NCI-H2107 (cell line): Measurements from ENCODE around the gene PASK.

Source experiments
- DNase-seq: peaks from one replicate; lab custom pipeline; 2025; lab: John Stamatoyannopoulos, UW

The PASK gene

DNA sequence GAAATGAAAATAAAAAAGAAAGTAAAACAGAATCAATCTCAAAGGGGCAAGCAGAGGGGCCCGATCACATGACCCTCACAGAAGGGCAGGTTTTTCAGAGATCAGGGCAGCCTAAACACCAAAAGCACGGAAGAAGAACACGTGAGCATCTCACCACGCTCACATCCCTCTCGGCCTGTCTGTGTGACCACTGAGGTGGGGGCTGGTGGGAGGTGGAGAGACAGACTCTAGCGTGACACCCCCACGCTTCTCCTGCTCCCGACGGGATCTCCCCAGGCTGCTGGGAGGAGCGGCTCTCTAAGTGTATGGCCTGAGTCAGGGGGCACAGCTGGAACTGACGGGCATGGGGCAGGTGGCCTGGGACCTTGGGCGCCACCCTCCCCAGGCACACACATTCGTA, 23.6 kb downstream of the PASK start:
- no peak for DNase-seq

- no peak for DNase-seq
Measured at GRCh38 chr2:241123816-241124536, 25.3 kb downstream of the PASK start.

DNA sequence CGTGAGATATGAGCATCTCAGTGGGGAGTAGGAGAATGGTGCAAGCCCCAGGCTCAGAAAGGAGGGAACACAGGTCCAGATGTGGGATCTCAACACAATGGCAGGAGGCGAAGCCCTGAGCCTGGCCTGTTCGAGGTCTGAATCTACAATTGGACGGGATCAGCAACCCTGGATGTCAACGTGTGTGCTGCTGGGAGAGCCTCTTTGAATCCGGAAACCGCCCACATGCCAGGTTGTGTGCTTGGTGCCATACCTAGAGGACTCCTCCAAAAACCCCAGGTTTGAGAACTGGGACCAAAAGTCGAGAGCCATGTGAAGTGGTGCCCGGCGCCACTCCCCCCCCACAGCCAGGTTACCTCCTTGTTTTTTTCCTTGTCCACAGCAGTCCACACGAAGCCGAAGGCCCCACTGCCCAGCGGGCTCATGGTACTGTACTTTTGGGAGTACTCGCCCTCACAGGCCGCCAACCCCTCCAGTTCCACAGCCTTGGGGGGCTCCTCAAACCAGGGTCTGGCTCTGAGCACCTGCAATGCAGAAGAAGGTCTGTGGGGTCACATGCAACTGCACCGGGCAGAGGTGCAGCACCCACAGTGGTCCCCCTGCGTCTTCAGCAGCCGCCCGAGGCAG, 26.8 kb downstream of the PASK start:
- no peak for DNase-seq

- no peak for DNase-seq
Measured at GRCh38 chr2:241121008-241121407, 28.3 kb downstream of the PASK start.

- DNase-seq, result no peak
Measured at GRCh38 chr2:241120440-241120839, 28.8 kb downstream of the PASK start.

- no peak for DNase-seq
Measured at GRCh38 chr2:241118737-241119505, 30.4 kb downstream of the PASK start.

DNA sequence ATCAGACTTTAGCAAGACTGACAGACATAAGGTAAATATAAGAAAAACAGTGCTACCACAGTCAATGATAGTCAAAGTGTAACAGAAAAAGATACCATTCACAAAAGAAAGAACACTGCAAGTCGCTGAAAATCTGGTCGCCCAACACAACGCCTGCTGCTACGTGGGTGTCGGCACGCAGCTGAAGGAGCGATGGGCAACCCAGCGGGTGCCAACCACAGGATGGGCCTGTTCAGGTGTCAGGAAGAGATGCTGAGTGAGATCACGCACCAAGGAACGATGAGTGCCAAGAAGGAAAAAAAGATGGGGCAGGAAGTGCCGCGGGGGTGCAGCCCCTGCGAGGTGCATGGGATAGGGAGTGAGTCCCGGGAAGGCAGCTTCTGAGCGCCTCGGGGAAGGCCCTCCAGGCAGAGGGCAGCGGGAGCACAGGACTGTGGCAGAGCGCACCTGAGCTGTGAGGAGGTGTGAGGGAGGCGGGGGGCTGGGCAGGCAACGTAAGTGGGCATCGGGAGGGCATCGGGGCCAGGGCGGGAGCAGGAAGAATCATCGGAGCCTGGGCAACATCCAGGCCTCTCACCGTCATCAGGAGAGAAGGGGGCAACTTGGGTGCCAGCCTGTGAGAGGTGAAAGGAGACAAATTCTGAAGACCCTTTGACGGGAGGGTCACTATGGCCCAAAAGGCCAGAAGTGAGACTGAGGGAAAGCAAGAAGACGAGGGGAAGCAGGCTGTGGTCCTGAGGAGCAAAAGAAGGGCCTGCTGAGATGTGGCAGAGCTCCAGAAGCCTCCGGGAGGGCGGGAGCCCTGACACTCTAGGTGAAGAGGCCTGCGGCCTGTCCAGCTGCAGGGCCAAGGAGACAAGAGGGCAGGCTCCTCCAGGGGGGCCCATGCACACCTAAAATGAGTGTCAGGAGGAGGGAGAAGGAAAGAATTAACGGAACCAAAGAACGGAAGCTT, 32.4 kb downstream of the PASK start:
- no peak for DNase-seq

DNA sequence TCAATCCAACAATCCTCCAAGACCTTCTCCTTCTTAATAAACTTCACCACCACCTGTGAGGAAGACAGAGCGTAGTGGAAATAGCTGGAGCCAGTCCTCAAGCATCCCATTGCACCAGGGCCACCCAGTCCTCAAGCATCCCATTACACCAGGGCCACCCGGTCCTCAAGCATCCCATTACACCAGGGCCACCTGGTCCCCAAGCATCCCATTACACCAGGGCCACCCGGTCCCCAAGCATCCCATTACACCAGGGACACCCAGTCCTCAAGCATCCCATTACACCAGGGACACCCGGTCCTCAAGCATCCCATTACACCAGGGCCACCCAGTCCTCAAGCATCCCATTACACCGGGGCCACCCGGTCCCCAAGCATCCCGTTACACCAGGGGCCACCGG, 33.9 kb downstream of the PASK start:
- no peak for DNase-seq

DNA sequence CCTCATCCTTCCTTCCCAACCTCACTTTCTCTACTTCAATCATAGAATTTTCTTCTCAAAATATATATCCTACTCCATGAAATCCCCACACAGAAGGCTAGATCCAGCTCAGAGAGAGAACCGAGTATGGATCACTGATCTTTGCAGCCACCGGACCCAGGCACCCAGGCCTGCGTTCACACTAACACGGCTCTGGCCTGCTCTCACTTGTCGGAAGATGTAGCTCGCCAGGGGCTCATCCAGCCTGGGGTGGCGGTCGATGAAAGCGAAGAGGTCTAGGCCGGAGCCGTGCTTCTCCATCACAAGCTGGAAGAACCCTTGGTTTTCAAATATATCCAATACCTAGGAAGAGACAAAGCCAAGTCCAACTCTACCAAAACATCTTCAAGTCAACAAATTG, 34.4 kb downstream of the PASK start:
- no peak for DNase-seq

- DNase-seq, result no peak
Measured at GRCh38 chr2:241112592-241112991, 36.7 kb downstream of the PASK start.

GRCh38 chr2:241112046-241112445, 37.2 kb downstream of the PASK start:
- no peak for DNase-seq

DNA sequence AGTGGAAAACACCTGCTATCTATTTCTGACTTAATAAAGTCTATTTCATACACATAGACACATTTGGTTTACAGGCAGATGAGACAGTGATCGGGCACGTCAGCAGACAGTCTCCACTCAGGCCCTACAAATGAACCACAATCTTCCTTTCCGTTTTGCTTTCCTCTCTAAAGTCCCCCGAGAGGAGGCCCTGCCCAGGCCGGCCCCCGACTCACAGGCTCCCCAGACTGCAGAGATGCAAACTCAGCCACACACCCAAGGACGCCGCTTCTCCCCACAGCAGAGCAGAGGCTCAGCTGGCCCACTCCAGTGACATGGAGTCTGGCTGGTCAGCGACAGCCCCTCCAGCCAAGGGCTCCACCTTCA, 37.8 kb downstream of the PASK start:
- DNase-seq, result no peak

DNA sequence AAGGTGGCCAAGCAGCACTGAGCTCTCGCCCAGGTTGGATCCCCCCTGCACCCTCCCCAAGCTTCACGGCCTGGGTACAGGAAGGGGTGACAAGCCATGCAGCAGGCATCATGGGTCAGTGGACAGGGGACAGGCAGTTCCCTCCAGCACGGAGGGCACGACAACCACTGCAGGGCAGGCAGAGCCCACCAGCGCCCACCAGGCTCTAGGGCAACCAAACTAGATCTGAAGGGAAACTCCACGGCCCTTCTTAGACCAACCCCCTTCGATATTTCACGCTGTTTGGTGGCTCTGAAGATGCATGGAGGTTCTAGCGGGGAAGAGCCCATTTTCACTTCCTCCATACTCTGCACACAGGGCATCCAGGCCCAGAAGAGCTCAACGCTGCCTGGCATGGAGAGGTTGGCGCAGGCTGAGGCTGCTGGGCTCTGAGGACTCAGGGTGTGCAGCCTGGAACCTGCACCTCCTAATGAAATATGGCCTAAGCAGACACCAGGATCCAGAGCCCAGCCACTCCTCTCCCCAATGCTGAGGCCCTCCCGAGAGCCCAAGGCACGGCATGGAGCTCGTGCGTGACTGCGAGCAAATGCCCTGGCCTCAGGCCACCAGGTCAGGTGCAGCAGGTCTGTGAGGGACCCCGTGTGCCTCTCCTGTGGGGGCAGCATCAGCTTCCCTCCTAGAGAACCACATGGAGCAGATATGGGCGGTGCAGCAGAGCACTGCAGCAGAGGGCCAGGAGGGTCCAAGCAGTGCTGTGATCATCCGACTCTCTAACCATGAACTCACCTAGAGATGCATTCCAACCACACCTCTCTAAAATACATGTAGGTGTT, 38.4 kb downstream of the PASK start:
- DNase-seq, result no peak

DNA sequence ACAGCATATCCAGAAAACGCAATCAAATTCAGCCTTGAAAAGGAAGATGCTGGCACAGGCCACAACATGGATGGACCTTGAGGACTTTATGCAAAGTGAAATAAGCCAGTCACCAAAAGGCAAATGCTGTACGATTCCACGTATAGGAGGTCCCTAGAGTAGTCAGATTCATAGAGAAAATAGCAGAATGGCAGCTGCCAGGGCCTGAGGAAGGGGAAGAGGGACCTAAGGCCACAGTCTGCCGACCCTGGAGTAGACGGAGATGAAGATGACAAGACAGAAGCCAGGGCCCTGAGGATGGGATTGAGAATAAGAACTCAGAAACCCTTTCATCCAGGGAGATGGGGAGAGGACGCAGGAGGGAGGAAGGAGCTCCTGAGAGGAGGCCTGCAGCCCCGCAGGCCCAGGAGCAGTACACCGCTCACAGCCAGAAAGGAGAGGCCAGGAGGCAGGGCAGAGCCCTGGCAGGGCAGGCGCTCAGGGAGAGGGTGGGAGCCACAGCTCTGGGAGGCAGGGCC, 39.1 kb downstream of the PASK start:
- no peak for DNase-seq

GRCh38 chr2:241109210-241110088, 39.8 kb downstream of the PASK start:
- DNase-seq, result no peak

- no peak for DNase-seq
Measured at GRCh38 chr2:241108271-241109209, 40.7 kb downstream of the PASK start.

- no peak for DNase-seq
Measured at GRCh38 chr2:241107031-241107783, 42.1 kb downstream of the PASK start.

DNA sequence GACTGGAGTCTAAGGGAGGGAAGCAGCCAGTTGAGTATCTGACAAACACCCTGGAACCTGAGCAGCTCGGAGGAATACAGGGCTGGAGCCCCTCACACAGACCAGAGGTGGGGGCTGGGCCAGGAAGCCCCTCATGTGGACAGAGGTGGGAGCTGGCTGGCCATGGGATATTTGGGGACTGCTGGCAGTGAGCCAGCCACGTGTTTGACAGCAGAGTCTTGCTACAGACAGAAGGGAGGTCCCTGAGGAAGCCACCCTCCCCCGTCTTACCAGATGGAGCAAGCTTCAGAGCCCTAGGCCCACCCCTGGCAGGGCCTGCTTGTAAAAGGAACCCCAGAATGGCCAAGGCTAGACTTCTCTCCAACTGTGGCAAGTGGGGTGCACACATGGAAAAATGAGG, 43.6 kb downstream of the PASK start:
- DNase-seq, result no peak
